ENCODE measurements around the gene PCDHGB3. TPM values are rescaled to one million over a fixed set of nuclear protein-coding genes. Genes with fewer than 3 reads are reported as not detected.

Gene PCDHGB3
- total and polyA plus RNA-seq, 9 of the 15 experiments (the other 6 are each of a cell fraction or from before 2014, with no cell fraction given), result 0.05 to 0.19 (median 0.11) TPM; not detected in 2

- no peak for TF ChIP-seq ZNF398 (CRISPR knock-in tag; IDR thresholded peaks at IDR 0.05)
- TF ChIP-seq SMC3 (conservative IDR thresholded peaks at IDR 0.05; ENCODE audit: insufficient read depth, low read depth, low read length), result 0 out of 2 replicates have a peak, but pooled peaks have one; percentile 26
- TF ChIP-seq HDAC2 (IDR thresholded peaks at IDR 0.05), result peak; percentile 47; the same call in 1 of the 2 replicates
- TF ChIP-seq DPF2 (IDR thresholded peaks at IDR 0.05), result 0 out of 2 replicates have a peak, but pooled peaks have one; percentile 26
- peak; percentile 91 for TF ChIP-seq L3MBTL2 (IDR thresholded peaks at IDR 0.05)
- TF ChIP-seq EP400 (IDR thresholded peaks at IDR 0.05), result peak; percentile 43; the same call in 1 of the 2 replicates
- peak; percentile 21; the same call in 1 of the 2 replicates for TF ChIP-seq PHF8 (IDR thresholded peaks at IDR 0.05; ENCODE audit: borderline replicate concordance, low read length)
- 0 out of 2 replicates have a peak, but pooled peaks have one; percentile 33 for TF ChIP-seq RBFOX2 (IDR thresholded peaks at IDR 0.05; ENCODE audit: low read depth, low read length)
- TF ChIP-seq MAFF (IDR thresholded peaks at IDR 0.05; ENCODE audit: low read length), result peak; percentile 37; the same call in 1 of the 2 replicates
- no peak for TF ChIP-seq ESRRB (CRISPR knock-in tag; IDR thresholded peaks at IDR 0.05; ENCODE audit: borderline replicate concordance)
- TF ChIP-seq FOS (IDR thresholded peaks at IDR 0.05; ENCODE audit: extremely low read depth, insufficient read length), result no peak
- TF ChIP-seq CTCF (IDR thresholded peaks at IDR 0.05 in 2 of 3, conservative IDR thresholded peaks at IDR 0.05 in 1 of 3; ENCODE audit: insufficient read depth in 2 of 3, low read depth in 1 of 3, low read length in 3 of 3), result peak; percentile 83 to 90 (median 88)
- TF ChIP-seq MAFG (tag; conservative IDR thresholded peaks at IDR 0.05), result peak; percentile 50; the same call in 1 of the 2 replicates
- TF ChIP-seq CBFB (CRISPR knock-in tag; IDR thresholded peaks at IDR 0.05), result peak; percentile 37; the same call in 1 of the 2 replicates
- TF ChIP-seq BMI1 (IDR thresholded peaks at IDR 0.05; ENCODE audit: low read length), result no peak
- TF ChIP-seq MAZ (CRISPR knock-in tag; conservative IDR thresholded peaks at IDR 0.05 in 1 of 2, IDR thresholded peaks at IDR 0.05 in 1 of 2), result peak in 1 of 2 experiments; percentile 66; a peak in 2 of 4 replicates
- peak; percentile 33 to 54; a peak in 3 of 4 replicates for TF ChIP-seq NRF1 (conservative IDR thresholded peaks at IDR 0.05 in 1 of 2, IDR thresholded peaks at IDR 0.05 in 1 of 2)
- peak; percentile 64 for TF ChIP-seq TBP (optimal IDR thresholded peaks at IDR 0.05; ENCODE audit: low read depth, low read length)
- no peak for TF ChIP-seq TCF7 (IDR thresholded peaks at IDR 0.05; ENCODE audit: borderline replicate concordance)
- TF ChIP-seq CEBPG (CRISPR knock-in tag; IDR thresholded peaks at IDR 0.05), result no peak
- no peak for TF ChIP-seq CEBPG (tag; conservative IDR thresholded peaks at IDR 0.05 in 1 of 2, IDR thresholded peaks at IDR 0.05 in 1 of 2)
These were observed 43.8 kb upstream of the PCDHGB3 start (continued) for GRCh38 chr5:141326088-141326854.

All from K562 (cell line).